Lung (tissue), 16 donors: ENCODE results near the gene THAP3. TPM values are rescaled to one million over a fixed set of nuclear protein-coding genes. Genes with fewer than 3 reads are reported as not detected.
A peak's percentile ranks its signal among the peaks of the same experiment; 100 is the strongest.

Source experiments
- ATAC-seq: fragments of 200-7000 bp; cut with Tn5 transposase; one replicate; pipeline ENCODE4 v1.9.1; 2020; ENCODE audit warnings: moderate number of reproducible peaks; ENCODE audit not compliant: insufficient read depth, low FRiP score
- DNase-seq, 3 donors: peaks; one replicate each; pipeline ENCODE4 v3.0.0-alpha.2; 2013 to 2017
- H3K27ac ChIP-seq, 2 donors: one replicate each; pipeline ENCODE4 v1.5.1; 2013; ENCODE audit warnings: mild to moderate bottlenecking in 2 of 2, moderate library complexity in 2 of 2, control low read depth in 1 of 2, inconsistent platforms in 1 of 2, low read depth in 1 of 2, low read length in 1 of 2
- H3K27me3 ChIP-seq, 3 donors: one replicate each; pipeline ENCODE4 v1.5.1; 2013; ENCODE audit warnings: low read length in 2 of 3; ENCODE audit not compliant: control insufficient read depth in 3 of 3, insufficient read depth in 3 of 3
- H3K36me3 ChIP-seq, 4 donors: one replicate each; pipeline ENCODE4 v1.5.1; 2013; ENCODE audit warnings: low read length in 4 of 4, mild to moderate bottlenecking in 1 of 4, moderate library complexity in 1 of 4; ENCODE audit not compliant: control insufficient read depth in 4 of 4, insufficient read depth in 4 of 4
- H3K4me1 ChIP-seq, 5 donors: one replicate each; pipeline ENCODE4 v1.5.1; 2013; ENCODE audit warnings: low read length in 5 of 5, mild to moderate bottlenecking in 2 of 5, moderate library complexity in 1 of 5; ENCODE audit not compliant: control insufficient read depth in 5 of 5, insufficient read depth in 5 of 5
- H3K4me3 ChIP-seq: one replicate; pipeline ENCODE4 v1.5.1; 2013; ENCODE audit warnings: mild to moderate bottlenecking, control low read depth, moderate library complexity
- H3K9ac ChIP-seq, 2 donors: one replicate each; pipeline ENCODE4 v1.5.1; 2013; ENCODE audit warnings: low read length in 2 of 2, control low read depth in 1 of 2; ENCODE audit not compliant: insufficient read depth in 1 of 2
- H3K9me3 ChIP-seq, 4 donors: one replicate each; pipeline ENCODE4 v1.5.1; 2013; ENCODE audit warnings: low read length in 3 of 4, mild to moderate bottlenecking in 1 of 4, moderate library complexity in 1 of 4; ENCODE audit not compliant: control insufficient read depth in 4 of 4, insufficient read depth in 3 of 4
- CTCF ChIP-seq: IDR thresholded peaks from 2 replicates; pipeline ENCODE4 v1.5.1; 2012; ENCODE audit warnings: mild to moderate bottlenecking; ENCODE audit errors: control extremely low read depth, extremely low read depth
- WGBS, 2 donors: extraction: QIAGEN DNeasy Blood & Tissue Kit; methylation state at CpG; one replicate each; pipeline ENCODE4 v1.1.7; 2013; 5-methylcytosine and 5-hydroxymethylcytosine counted together
- long read RNA-seq, 5 donors: transcript quantifications; one replicate each; lab custom pipeline, GENCODE V29; 2026
- polyA plus RNA-seq, 2 donors: library from polyadenylated mRNA; stranded (reverse); fragments of 200-250 nt; gene quantifications; one replicate each; pipeline ENCODE4 v1.2.1, GENCODE V29; 2013
- total RNA-seq, 2 donors: library from RNA; depleted of rRNA in 1 of 2; stranded (reverse); fragments of >200 nt in 1 of 2; gene quantifications; one replicate each; pipeline ENCODE4 v1.2.1, GENCODE V29; 2014 to 2021
- donor health status: control.
- donor health status: control.
- donor health status: Bipolar disorder and iron deficiency.
- donor health status: healthy.
- donor health status: DM: yes; HTN: yes; CAD: no.

The THAP3 gene, protein sequence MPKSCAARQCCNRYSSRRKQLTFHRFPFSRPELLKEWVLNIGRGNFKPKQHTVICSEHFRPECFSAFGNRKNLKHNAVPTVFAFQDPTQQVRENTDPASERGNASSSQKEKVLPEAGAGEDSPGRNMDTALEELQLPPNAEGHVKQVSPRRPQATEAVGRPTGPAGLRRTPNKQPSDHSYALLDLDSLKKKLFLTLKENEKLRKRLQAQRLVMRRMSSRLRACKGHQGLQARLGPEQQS
- total RNA-seq (10 to 100 TPM; 12.6 to 26.5 TPM), polyA plus RNA-seq (10 to 100 TPM; 17.8 to 23.8 TPM)
- long read RNA-seq, donor 1, partial matches to known transcripts, result 15 of 16 reads
- long read RNA-seq, donor 1, other reads (novel, unspliced or antisense), result 0 of 16 reads
- long read RNA-seq, donor 2, result 0 reads
- long read RNA-seq, donor 3, result 0 reads
- long read RNA-seq, donor 4, partial matches to known transcripts, result 7 of 8 reads
- long read RNA-seq, donor 4, other reads (novel, unspliced or antisense), result 0 of 8 reads
- long read RNA-seq, donor 5, partial matches to known transcripts, result 13 of 14 reads
- long read RNA-seq, donor 5, other reads (novel, unspliced or antisense), result 0 of 14 reads

DNA sequence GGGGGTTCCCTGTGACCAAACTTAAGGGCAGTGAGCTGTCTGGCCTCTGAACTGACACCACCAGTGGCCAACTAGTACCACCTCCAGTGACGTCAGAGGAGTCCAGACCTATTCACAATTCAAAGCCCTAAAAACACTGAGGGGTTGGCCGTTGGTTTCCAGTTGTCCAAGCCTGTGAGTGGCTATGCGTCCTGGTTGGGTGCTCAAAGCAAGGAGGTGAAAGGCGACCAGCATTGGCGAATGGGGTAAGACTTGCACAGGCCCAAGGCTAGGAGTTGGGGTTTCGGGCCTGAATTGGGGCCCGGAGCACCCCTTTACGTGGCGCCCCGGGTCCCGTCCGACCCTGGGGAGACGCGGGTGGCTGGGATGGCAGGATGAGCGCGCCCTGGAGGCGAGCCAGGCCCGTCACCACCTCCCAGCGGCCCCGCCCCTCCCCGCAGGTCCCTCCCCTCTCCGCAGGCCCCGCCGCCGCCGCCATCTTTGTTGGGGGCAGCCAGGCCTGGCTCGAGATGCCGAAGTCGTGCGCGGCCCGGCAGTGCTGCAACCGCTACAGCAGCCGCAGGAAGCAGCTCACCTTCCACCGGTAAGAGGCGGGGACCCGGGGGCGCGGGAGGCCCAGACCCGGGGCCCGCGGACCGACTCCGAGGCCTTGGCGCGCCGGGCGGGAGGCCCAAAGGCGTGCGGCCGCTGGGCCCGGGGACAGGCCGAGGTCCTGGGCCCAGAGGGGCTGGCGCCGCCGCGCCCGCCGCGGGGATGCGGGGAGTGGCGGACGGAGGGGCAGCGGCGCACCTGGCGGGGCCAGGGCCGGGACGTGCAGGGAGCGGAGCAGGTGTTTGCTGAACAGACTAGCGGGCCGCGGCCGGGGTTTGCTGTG lies at the start of gene THAP3:
THAP3 (plus strand) TSS at position 159 of the 874 bp plus-strand sequence; CDS start at position 510, 351 bp downstream.
- peak within 1 kb of the TSS; percentile 82 for H3K4me3 ChIP-seq
- H3K27ac ChIP-seq, result peak within 1 kb of the TSS; percentile 73 to 81
- H3K9me3 ChIP-seq, result no peaks in the 10 kb centered on the region
- 2 to 3% methylated on average over 47 to 73 of the region's 73 CpGs for WGBS, 2 donors
- ATAC-seq (peak; percentile 93), DNase-seq (peak; percentile 88 to 90 (median 88))
- H3K36me3 ChIP-seq, result peaks cover 7 to 41% (median 37%) of the 10 kb centered on the region in 4 donors
- peak within 1 kb of the TSS; percentile 53 to 71 for H3K9ac ChIP-seq
- no peak for TF ChIP-seq CTCF
- H3K27me3 ChIP-seq, result no peaks in the 10 kb centered on the region
- H3K4me1 ChIP-seq, result peaks cover 0 to 8% (median 0%) of the 10 kb centered on the region in 5 donors

DNA sequence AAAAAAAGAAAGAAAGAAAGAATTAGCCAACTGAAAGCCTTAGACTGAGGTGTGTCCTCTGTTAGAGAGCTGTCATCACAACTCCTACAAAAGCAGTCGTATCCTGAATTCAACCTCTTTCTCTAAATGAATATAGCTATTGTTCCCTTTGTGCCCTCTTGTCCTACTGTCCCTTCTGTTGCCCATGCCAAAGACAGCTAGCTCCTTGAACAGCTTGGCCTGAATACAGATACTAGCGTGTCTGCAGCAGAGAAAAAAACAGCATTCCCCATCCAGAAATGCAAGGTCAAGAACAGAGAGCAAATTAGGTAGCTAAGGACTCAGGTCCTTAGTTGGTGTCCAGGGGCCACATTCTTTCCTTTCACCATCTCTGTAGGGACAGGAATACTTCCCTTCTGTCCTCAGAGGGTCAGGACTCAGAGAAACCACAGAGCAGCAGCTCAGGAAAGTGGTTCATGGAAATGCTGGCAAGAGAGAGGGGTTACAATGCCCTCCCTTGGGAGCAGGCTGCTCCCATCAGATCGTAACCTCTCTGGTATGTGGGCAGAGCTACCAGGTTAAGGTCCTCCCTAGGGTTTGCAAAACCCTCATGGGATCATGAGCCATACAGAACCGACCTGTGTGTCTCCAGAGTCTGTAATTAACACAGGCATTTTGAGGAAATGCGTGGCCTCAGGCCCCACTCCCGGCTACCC lies 46.7 kb upstream of the THAP3 start:
- ATAC-seq (no peak), DNase-seq (no peak)
- no peak overlapping the region for H3K9ac ChIP-seq
- H3K9me3 ChIP-seq, result no peaks in the 10 kb centered on the region
- H3K27ac ChIP-seq, result no peak overlapping the region
- H3K27me3 ChIP-seq, result no peaks in the 10 kb centered on the region
- WGBS, 2 donors, result 88 to 92% methylated on average over 6 of the region's 6 CpGs
- H3K4me1 ChIP-seq, result peaks cover 0 to 25% (median 8%) of the 10 kb centered on the region in 5 donors
- H3K4me3 ChIP-seq, result no peak overlapping the region
- TF ChIP-seq CTCF, result no peak
- peaks cover 0 to 2% (median 0%) of the 10 kb centered on the region in 4 donors for H3K36me3 ChIP-seq

DNA sequence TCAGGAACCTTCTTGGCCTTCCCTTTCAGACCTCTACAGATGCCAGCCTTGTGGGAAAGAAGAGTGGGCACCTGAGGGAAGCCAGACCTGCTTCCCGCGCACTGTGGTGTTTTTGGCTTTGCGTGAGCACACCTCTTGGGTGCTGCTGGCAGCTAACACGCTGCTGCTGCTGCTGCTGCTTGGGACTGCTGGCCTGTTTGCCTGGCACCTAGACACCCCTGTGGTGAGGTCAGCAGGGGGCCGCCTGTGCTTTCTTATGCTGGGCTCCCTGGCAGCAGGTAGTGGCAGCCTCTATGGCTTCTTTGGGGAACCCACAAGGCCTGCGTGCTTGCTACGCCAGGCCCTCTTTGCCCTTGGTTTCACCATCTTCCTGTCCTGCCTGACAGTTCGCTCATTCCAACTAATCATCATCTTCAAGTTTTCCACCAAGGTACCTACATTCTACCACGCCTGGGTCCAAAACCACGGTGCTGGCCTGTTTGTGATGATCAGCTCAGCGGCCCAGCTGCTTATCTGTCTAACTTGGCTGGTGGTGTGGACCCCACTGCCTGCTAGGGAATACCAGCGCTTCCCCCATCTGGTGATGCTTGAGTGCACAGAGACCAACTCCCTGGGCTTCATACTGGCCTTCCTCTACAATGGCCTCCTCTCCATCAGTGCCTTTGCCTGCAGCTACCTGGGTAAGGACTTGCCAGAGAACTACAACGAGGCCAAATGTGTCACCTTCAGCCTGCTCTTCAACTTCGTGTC lies 45.9 kb upstream of the THAP3 start:
- H3K9me3 ChIP-seq, result no peaks in the 10 kb centered on the region
- peak overlapping the region; percentile 83 to 85 for H3K9ac ChIP-seq
- no peak overlapping the region for H3K4me3 ChIP-seq
- TF ChIP-seq CTCF, result no peak
- no peaks in the 10 kb centered on the region for H3K27me3 ChIP-seq
- WGBS, 2 donors, result 83 to 91% methylated on average over 14 of the region's 14 CpGs
- H3K27ac ChIP-seq, result peak overlapping the region; percentile 84 to 96
- no peak for DNase-seq
- no peak for ATAC-seq
- H3K36me3 ChIP-seq, result peaks cover 0 to 2% (median 0%) of the 10 kb centered on the region in 4 donors
- H3K4me1 ChIP-seq, result peaks cover 0 to 25% (median 8%) of the 10 kb centered on the region in 5 donors
